HepG2 (cell line): ENCODE measurements around the gene RIC3. TPM values are rescaled to one million over a fixed set of nuclear protein-coding genes. Genes with fewer than 3 reads are reported as not detected.

ENCODE experiments used
- ATAC-seq: fragments of 200-7000 bp; cut with Tn5 transposase; 3 replicates; pipeline ENCODE4 v1.9.1; 2020; ENCODE audit warnings: mild to moderate bottlenecking, moderate library complexity
- BruUV-seq: library from RNA; stranded (reverse); fragments of 400-500 nt; replicated peaks from 2 replicates; lab custom pipeline; 2021; lab: Mats Ljungman, UMichigan
- CTCF ChIA-PET: fragments of 300-600 bp; formaldehyde crosslinking; extraction: SDS; loops from one replicate; lab custom pipeline; 2021; ENCODE audit warnings: low total read pairs, inconsistent platforms, low intra/inter-chr PET ratio; lab: Yijun Ruan, JAX
- POLR2A ChIA-PET: fragments of 350-600 bp; sonication (Branson Sonifier 250); formaldehyde crosslinking; loops from one replicate; lab custom pipeline; 2020; ENCODE audit warnings: antibody characterized with exemption, inconsistent platforms; lab: Yijun Ruan, JAX
- DNase-seq: peaks from one replicate; pipeline ENCODE4 v3.0.0-alpha.2; 2015; ENCODE audit warnings: low spot score
- FAIRE-seq: peaks from 3 replicates; lab custom pipeline; 2011; peaks lifted over from hg19 to GRCh38; lab: Jason Lieb, UNC
- H2AFZ ChIP-seq: one replicate; pipeline ENCODE4 v1.6.1; 2011; ENCODE audit warnings: low read length, inconsistent platforms
- H3K27ac ChIP-seq: fragments of 300-600 bp; 3 replicates; pipeline ENCODE4 v1.8.0; 2011; ENCODE audit warnings: mixed run types, mild to moderate bottlenecking, mixed read lengths, low read length, inconsistent platforms; ENCODE audit not compliant: insufficient read depth; ENCODE audit errors: extremely low read length
- H3K27me3 ChIP-seq, 2 experiments: fragments of 200-600 bp in 1 of 2; 2 replicates in 1 of 2; 3 replicates in 1 of 2; pipeline versions ENCODE4 v1.6.0 to v1.8.0; 2011; ENCODE audit warnings: low read length in 2 of 2, mild to moderate bottlenecking in 2 of 2, moderate library complexity in 2 of 2, inconsistent platforms in 1 of 2; ENCODE audit not compliant: insufficient read depth in 2 of 2, control insufficient read depth in 1 of 2
- H3K36me3 ChIP-seq, 2 experiments: fragments of 200-600 bp in 1 of 2; replicated peaks in 1 of 2; 2 replicates in 1 of 2; 3 replicates in 1 of 2; pipeline versions ENCODE4 v1.5.1 to v1.8.0; 2011; ENCODE audit warnings: low read length in 2 of 2, inconsistent platforms in 1 of 2; ENCODE audit not compliant: insufficient read depth in 2 of 2, control insufficient read depth in 1 of 2
- H3K4me1 ChIP-seq: 2 replicates; pipeline ENCODE4 v1.5.1; 2012; ENCODE audit warnings: low read length, inconsistent platforms; ENCODE audit not compliant: insufficient read depth
- H3K4me2 ChIP-seq: 2 replicates; pipeline ENCODE4 v1.6.0; 2011; ENCODE audit warnings: low read depth, low read length, inconsistent platforms
- H3K4me3 ChIP-seq, 3 experiments: fragments of 200-600 bp in 1 of 3; sonication (generic), shearing (Covaris generic) in 1 of 3; replicated peaks in 1 of 3; 2 replicates each; pipeline ENCODE4 v1.5.1; 2011 to 2016; ENCODE audit warnings: low read length in 3 of 3, inconsistent platforms in 2 of 3, low read depth in 2 of 3, mild to moderate bottlenecking in 2 of 3, control low read depth in 1 of 3, mixed read lengths in 1 of 3; ENCODE audit not compliant: insufficient read depth in 1 of 3
- H3K79me2 ChIP-seq: one replicate; pipeline ENCODE4 v1.6.1; 2011; ENCODE audit warnings: low read length, inconsistent platforms; ENCODE audit not compliant: insufficient read depth
- H3K9ac ChIP-seq: 2 replicates; pipeline ENCODE4 v1.6.0; 2011; ENCODE audit warnings: mild to moderate bottlenecking, low read depth, low read length, inconsistent platforms; ENCODE audit not compliant: insufficient read depth
- H3K9me3 ChIP-seq: 2 replicates; pipeline ENCODE4 v1.5.1; 2012; ENCODE audit warnings: mild to moderate bottlenecking, low read length
- H4K20me1 ChIP-seq: 2 replicates; pipeline ENCODE4 v1.6.0; 2011; ENCODE audit warnings: inconsistent platforms, mild to moderate bottlenecking, low read length, moderate library complexity; ENCODE audit not compliant: insufficient read depth
- CEBPB ChIP-seq: IDR thresholded peaks from 2 replicates; pipeline ENCODE4 v1.6.1; 2011; ENCODE audit warnings: low read depth, low read length, improper control_type of control experiment, borderline replicate concordance
- CEBPG ChIP-seq: IDR thresholded peaks from 2 replicates; pipeline ENCODE4 v1.6.1; 2016
- ZNF136 ChIP-seq: sonication (generic); formaldehyde crosslinking; IDR thresholded peaks from 2 replicates; pipeline ENCODE4 v1.8.1; 2022; ENCODE audit warnings: low read depth, mild to moderate bottlenecking, moderate library complexity, missing genetic modification reagents
- ZNF333 ChIP-seq: sonication (generic); formaldehyde crosslinking; IDR thresholded peaks from 2 replicates; pipeline ENCODE4 v1.4.0; 2020; ENCODE audit warnings: mild to moderate bottlenecking, missing genetic modification reagents, borderline replicate concordance
- ZNF709 ChIP-seq: sonication (generic); formaldehyde crosslinking; IDR thresholded peaks from 2 replicates; pipeline ENCODE4 v1.5.0; 2020; ENCODE audit warnings: mild to moderate bottlenecking, missing genetic modification reagents
- ZNF713 ChIP-seq: sonication (generic); formaldehyde crosslinking; IDR thresholded peaks from 2 replicates; pipeline ENCODE4 v1.4.0; 2020; ENCODE audit warnings: mild to moderate bottlenecking, missing genetic modification reagents
- WGBS: methylation state at CpG from one replicate; pipeline ENCODE4 v1.1.6; 2017; ENCODE audit warnings: low lambda C conversion rate; 5-methylcytosine and 5-hydroxymethylcytosine counted together
- in situ Hi-C: cut with HindIII; loops from 2 replicates; pipeline ENCODE4 v1.10.0; 2017; ENCODE audit warnings: low pct_unique_long_range_greater_than_20kb; ENCODE audit not compliant: extremely low pct_ligation_motif_present
- intact Hi-C: fragments of 100-400 bp; cut with micrococcal nuclease; formaldehyde crosslinking; loops from one replicate; pipeline ENCODE4 v1.10.0; 2022; ENCODE audit not compliant: unreplicated experiment
- polyA plus RNA-seq, 8 experiments: library from polyadenylated mRNA; depleted of rRNA in 3 of 8; stranded (reverse) in 7 of 8; unstranded in 1 of 8; fragments of >200 nt; fragmentation: Illumina TruSeq in 4 of 8; extraction: Trizol in 4 of 8; gene quantifications; 2 replicates each; pipeline versions ENCODE4 v1.2.1 to v1.2.3, GENCODE V29; 2011 to 2016; ENCODE audit warnings: low read depth in 4 of 8, missing spikeins in 1 of 8, mixed read lengths in 1 of 8; ENCODE audit not compliant: insufficient read depth in 1 of 8
- total RNA-seq, 5 experiments: library from RNA; depleted of rRNA; stranded (reverse); fragments of >200 nt; fragmentation: Illumina TruSeq; extraction: Trizol; gene quantifications; 2 replicates each; pipeline ENCODE4 v1.2.3, GENCODE V29; 2016; ENCODE audit warnings: low read depth in 1 of 5

RIC3 gene
- total and polyA plus RNA-seq, 2 of the 13 experiments (the other 11 are each of a cell fraction or from before 2014, with no cell fraction given) = not detected

DNA sequence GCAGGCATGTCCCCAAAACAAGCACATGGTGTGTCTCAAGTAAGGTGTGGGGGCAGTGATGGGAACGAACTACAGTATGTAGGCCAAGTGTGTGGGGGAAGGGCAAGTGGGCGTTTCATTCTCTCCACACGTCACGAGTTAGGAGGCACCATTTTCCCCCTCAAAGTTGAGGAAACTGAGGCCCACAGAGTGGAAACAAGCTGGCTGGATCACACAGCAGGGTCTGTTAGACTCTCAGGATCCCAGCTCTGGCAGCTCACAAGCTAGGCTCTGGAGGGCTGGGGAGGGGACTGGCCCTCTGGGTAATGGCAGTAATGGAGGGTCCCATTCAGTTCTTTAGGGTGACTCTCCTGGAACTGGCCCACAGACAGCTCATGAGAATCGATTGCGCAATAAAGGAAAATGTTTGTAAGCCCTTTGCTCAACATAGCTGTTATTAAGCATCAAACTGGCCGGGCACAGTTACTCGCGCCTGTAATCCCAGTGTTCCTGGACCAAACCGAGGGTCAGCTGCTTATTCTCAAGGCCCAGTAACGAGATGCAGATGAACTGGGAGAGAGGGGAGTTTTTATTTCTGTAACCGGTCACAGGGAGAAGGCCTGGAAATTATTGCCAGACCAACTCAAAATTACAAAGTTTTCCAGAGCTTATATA, 111.9 kb downstream of the RIC3 start:
- CTCF ChIA-PET = no interaction called here
- no peaks in the 10 kb centered on the region for H3K9me3 ChIP-seq
- no peak overlapping the region for H3K27ac ChIP-seq
- no peak for DNase-seq
- no peak overlapping the region for H3K4me3 ChIP-seq
- no peak overlapping the region for H3K4me2 ChIP-seq
- no peaks in the 10 kb centered on the region for H3K79me2 ChIP-seq
- H3K9ac ChIP-seq = no peak overlapping the region
- H3K4me1 ChIP-seq = no peaks in the 10 kb centered on the region
- ATAC-seq = no peak
- no peaks in the 10 kb centered on the region for H4K20me1 ChIP-seq
- no TSS peak for BruUV-seq
- POLR2A ChIA-PET = no interaction called here
- no peaks in the 10 kb centered on the region for H3K36me3 ChIP-seq
- 12% methylated on average over 12 of the region's 12 CpGs for WGBS
- intact Hi-C loops (no loop called here), in situ Hi-C loops (no loop called here)
- no peak overlapping the region for H2AFZ ChIP-seq
- no peak for FAIRE-seq
- peaks cover 2 to 21% of the 10 kb centered on the region in 2 experiments; a peak in 3 of 5 replicates for H3K27me3 ChIP-seq
- TF ChIP-seq CEBPB (peak; percentile 97), ZNF713 (no peak), CEBPG (peak; percentile 83), ZNF333 (CRISPR knock-in tag) (no peak), ZNF136 (CRISPR knock-in tag) (no peak), ZNF709 (CRISPR knock-in tag) (no peak)

Other genes with a start within 250 kb of the RIC3 start
- not detected in 2 replicates for gene OR10A6, start 237.8 kb downstream of the RIC3 start, total RNA-seq (2016; rRNA removed; fragmentation: Illumina TruSeq; extraction: Trizol)
- gene OR10A6, start 237.8 kb downstream of the RIC3 start, polyA plus RNA-seq (2011; rRNA removed) = not detected in 2 replicates
- not detected in 2 replicates for gene OR10A3, start 227.3 kb downstream of the RIC3 start, total RNA-seq (2016; rRNA removed; fragmentation: Illumina TruSeq; extraction: Trizol)
- gene OR10A3, start 227.3 kb downstream of the RIC3 start, polyA plus RNA-seq (2011; rRNA removed) = not detected in 2 replicates
- gene NLRP10, start 203.6 kb downstream of the RIC3 start, total RNA-seq (2016; rRNA removed; fragmentation: Illumina TruSeq; extraction: Trizol) = not detected in 2 replicates
- not detected in 2 replicates for gene NLRP10, start 203.6 kb downstream of the RIC3 start, polyA plus RNA-seq (2011; rRNA removed)
- 187 and 191 TPM in 2 replicates for gene EIF3F, start 181.7 kb downstream of the RIC3 start, total RNA-seq (2016; rRNA removed; fragmentation: Illumina TruSeq; extraction: Trizol)
- gene EIF3F, start 181.7 kb downstream of the RIC3 start, polyA plus RNA-seq (2011; rRNA removed) = 95.1 and 109 TPM in 2 replicates
- 5.4 and 5.6 TPM in 2 replicates for gene TUB, start 87.8 kb downstream of the RIC3 start, total RNA-seq (2016; rRNA removed; fragmentation: Illumina TruSeq; extraction: Trizol)
- gene TUB, start 87.8 kb downstream of the RIC3 start, polyA plus RNA-seq (2011; rRNA removed) = 4.3 and 4.8 TPM in 2 replicates
- gene LMO1, start 94.9 kb upstream of the RIC3 start, total RNA-seq (2016; rRNA removed; fragmentation: Illumina TruSeq; extraction: Trizol) = not detected in 2 replicates
- not detected in 2 replicates for gene LMO1, start 94.9 kb upstream of the RIC3 start, polyA plus RNA-seq (2011; rRNA removed)